HG02610 (cell line): ENCODE measurements around the gene MYH14.

ENCODE experiments used
- ATAC-seq: cut with Tn5 transposase; IDR thresholded peaks from one replicate; pipeline ENCODE4 v1.9.1; 2021; ENCODE audit warnings: mild to moderate bottlenecking, moderate library complexity; ENCODE audit not compliant: unreplicated experiment

The MYH14 gene

GRCh38 chr19:50255115-50255514, 51.7 kb downstream of the MYH14 start:
- ATAC-seq = no peak

GRCh38 chr19:50257141-50257540, 53.7 kb downstream of the MYH14 start:
- ATAC-seq = no peak

- ATAC-seq = no peak
Observed at GRCh38 chr19:50258918-50259372, 55.5 kb downstream of the MYH14 start.

- no peak for ATAC-seq
Observed at GRCh38 chr19:50261446-50261970, 58.1 kb downstream of the MYH14 start.

- no peak for ATAC-seq
Observed at GRCh38 chr19:50263176-50263575, 59.8 kb downstream of the MYH14 start.

- no peak for ATAC-seq
Observed at GRCh38 chr19:50264483-50265186, 61.2 kb downstream of the MYH14 start.

- ATAC-seq = no peak
Observed at GRCh38 chr19:50266041-50266440, 62.6 kb downstream of the MYH14 start.

- no peak for ATAC-seq
Observed at GRCh38 chr19:50266896-50267295, 63.5 kb downstream of the MYH14 start.

GRCh38 chr19:50268041-50268440, 64.6 kb downstream of the MYH14 start:
- no peak for ATAC-seq

- no peak for ATAC-seq
Observed at GRCh38 chr19:50268501-50268900, 65.1 kb downstream of the MYH14 start.

- no peak for ATAC-seq
Observed at GRCh38 chr19:50269653-50270052, 66.2 kb downstream of the MYH14 start.

- no peak for ATAC-seq
Observed at GRCh38 chr19:50272263-50272897, 69.0 kb downstream of the MYH14 start.

- ATAC-seq = no peak
Observed at GRCh38 chr19:50273821-50274220, 70.4 kb downstream of the MYH14 start.

GRCh38 chr19:50275577-50276368, 72.4 kb downstream of the MYH14 start:
- ATAC-seq = no peak

GRCh38 chr19:50276370-50277063, 73.1 kb downstream of the MYH14 start:
- ATAC-seq = no peak

GRCh38 chr19:50277966-50278580, 74.7 kb downstream of the MYH14 start:
- ATAC-seq = no peak

GRCh38 chr19:50280074-50280473, 76.7 kb downstream of the MYH14 start:
- ATAC-seq = no peak

GRCh38 chr19:50280983-50281382, 77.6 kb downstream of the MYH14 start:
- ATAC-seq = no peak

- no peak for ATAC-seq
Observed at GRCh38 chr19:50281491-50281890, 78.1 kb downstream of the MYH14 start.

GRCh38 chr19:50285833-50286232, 82.4 kb downstream of the MYH14 start:
- no peak for ATAC-seq
